GM18508 (cell line): ENCODE measurements around the gene SMPD3.

Experiments used
- ATAC-seq: cut with Tn5 transposase; IDR thresholded peaks from one replicate; pipeline ENCODE4 v1.9.1; 2021; ENCODE audit warnings: moderate number of reproducible peaks; ENCODE audit not compliant: insufficient read depth, unreplicated experiment

SMPD3 gene

DNA sequence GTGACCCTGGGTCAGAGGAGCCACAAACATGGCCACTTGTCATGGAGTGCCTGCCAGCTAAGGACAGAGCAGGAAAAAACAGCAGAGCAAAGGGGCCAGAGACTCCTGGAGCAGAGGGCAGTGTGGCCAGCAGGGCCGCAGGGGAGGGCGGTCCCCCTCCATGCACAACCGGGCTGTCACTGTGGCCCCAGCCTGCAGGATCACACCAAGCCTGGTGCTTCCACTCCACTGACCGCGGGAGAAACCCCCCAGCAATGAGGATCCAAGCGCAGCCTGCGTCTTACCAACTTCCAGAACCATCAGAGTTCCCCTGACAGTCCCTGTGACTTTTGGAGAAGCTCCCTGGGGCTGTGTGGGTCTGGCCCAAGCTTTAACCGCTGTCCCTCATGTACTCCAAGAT lies 75.5 kb downstream of the SMPD3 start:
- no peak for ATAC-seq

DNA sequence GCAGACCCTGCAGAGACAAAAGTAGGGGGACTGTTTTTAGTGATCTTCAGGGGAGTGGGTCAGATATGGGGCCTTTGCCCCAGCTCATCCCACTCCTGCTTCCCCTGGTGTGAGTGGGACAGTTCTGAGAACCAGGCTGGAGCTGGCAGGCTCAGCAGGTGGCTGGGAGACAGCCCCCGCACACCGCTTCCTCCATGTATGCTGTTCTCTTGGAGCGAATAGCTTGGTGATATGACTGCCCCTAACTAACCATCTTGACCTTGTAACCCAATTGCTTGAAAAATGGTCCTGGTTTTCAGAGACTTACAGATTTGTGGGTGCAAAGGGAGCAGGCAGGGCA lies 76.0 kb downstream of the SMPD3 start:
- no peak for ATAC-seq

DNA sequence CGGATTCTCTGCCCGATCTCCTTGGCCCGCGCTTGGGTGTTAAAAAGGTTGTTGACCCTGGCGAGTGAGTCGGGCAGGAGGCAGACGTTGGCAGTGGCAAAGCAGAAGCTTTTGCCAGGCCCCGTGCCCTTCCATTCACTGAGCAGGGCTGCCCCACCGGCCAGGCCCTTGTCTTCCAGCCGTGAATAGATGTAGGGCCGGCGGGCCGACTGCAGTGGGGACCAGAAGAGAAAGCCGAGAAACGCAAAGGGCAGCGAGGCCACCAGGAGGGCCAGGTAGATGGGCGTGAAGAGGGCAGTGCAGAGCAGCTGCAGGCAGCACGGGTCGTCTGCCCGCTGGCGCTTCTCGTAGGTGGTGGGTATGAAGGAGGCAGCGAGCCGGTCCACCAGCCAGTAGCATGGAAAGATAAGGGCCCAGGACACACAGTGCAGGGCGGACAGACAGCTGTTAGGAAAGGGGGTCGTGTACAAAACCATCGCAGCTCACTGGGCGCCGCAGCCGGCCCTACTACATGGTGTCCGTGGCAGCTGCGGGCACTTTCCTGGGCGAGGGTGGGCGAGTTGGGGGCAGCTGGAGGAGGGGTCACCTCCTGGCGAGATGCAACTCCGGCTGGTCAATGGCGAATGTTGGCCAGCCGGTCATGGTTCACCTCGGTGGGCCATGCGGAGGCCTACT lies 76.5 kb downstream of the SMPD3 start:
- ATAC-seq: no peak

DNA sequence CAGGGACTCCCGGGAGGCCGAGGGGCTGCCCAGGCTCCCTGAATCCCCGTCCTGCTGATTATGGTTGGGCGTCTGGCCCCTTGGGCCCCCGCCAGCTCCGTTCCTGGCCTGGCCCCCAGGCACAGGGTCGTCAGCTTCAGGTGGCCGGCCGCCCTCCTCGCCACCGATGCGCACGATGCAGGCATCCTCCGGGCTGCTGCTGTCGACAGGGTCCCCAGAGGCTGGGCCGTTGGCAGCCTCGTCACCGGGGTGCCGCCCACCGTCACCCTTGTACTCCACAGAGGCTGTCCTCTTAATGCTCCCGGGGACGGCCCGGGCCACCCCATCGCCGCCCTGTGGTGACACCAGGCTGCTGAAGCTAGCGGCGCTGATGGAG lies 77.0 kb downstream of the SMPD3 start:
- no peak for ATAC-seq

DNA sequence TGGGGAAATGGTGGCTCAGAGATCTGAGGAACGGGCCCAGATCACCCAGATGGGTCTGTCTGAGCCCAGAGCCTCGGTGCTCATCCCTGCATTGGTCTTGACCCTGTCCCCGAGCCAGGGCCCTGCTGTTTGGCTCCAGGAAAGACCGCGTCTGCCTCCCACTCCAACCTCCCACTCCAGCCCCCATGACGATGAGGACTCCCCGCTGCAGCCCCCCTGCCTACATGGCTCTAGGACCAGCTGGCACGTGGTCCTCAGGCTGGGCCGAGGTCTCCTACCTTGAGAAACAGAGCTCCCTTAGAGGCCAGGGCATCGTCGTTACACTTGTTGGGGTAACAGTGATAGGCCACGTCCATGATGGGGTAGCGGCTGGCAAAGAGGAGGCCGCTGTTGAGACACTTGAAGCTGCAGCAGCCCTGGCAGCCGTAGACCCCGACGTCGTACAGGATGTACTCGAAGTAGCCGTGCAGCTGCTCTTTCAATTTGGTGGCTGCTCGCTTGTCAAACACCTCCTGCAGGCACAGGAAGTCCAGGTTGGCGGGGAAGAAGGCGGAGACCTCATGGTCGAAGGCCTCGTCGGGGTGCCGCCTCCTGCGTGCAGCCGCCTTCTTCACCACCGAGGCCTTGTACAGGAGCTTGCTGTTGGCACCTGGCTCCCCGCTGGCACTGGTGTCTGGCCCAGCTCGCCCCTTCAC lies 77.6 kb downstream of the SMPD3 start:
- ATAC-seq: no peak

DNA sequence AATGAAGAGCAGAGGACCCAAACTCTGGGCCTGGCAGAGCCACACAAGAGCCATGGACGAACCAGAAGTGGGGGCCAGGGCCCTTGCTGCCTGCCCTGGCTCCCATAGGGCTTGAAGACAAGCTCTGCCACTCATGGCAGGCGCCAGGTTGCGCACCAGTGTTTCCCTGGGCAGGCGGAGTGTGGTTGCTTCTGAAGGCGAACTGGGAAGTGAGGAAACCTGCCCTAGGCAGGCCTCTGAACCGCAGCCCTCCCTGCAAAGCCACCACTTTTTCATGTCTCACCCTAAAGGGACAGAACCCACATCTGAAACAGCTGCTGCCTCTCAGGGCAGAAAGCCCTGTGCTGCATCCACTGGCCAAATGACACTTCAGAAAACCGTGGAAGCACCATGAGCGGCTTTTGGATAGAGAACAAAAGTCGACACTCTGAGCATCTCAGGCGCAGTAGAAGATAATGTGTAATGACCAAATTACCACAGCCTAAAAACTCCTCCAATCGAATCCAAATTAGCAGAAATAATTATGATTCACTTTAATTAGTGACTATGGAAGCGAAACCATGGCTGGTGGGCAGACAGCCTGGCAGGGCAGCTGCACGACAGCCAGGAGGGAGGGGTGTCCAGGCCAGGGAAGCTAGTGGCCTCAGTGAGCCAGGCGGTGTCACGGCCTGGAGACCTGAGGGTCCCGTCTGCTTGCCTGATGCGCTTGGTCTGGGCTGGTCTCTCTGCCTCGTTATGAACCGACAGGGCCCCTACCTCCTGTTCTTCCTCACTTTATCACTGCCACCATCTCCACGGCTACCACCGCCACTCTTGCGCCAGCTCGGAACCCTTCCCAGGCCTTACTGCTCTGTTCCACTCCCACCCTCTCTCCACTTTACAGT lies 78.4 kb downstream of the SMPD3 start:
- ATAC-seq: no peak

DNA sequence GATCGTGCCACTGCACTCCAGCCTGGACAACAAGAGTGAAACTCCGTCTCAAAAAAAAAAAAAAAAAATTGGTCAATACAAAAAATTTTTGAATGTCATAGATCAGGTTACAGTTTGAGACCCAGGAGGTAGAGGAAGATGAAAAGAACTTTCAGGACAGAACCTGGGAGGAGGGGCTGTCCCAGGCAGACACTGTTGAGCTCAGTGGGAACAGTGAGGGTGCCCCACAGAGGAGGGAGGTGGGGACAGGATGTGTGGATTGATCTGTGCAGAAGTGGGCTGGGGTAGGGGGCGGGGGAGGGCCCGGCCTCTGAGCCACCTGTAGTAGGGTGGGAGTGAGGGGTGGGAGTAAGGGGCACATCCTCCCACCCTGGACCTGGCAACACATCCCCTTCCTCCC lies 79.1 kb downstream of the SMPD3 start:
- ATAC-seq: no peak

DNA sequence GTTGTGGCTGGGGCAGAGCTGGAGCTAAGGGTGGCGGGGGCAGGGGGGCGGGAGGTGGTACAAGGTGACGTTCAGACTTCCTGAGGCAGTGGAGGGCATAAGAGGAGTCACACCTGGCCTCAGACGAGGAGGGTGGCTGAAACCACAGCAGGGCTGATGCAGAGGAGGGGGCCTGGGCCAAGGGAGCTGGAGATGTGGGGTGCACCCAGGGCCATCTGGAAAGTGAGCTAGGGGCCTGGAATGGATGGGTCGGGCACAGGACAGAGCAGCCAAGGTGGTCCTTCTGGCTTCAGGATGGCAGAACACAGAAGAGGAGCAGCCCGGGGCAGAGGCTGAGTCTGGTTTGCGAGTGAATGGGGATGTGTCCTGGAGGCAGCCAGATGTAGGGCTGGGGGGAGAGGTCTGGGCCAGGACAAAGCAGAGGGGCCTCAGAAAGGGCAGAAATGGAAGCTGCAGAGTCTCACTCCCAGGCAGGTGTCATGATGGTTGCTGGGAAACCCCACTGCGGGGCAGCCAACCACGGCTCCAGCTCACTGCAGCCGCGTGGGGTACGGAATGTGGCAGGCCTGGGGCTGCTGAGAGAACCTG lies 79.9 kb downstream of the SMPD3 start:
- no peak for ATAC-seq

DNA sequence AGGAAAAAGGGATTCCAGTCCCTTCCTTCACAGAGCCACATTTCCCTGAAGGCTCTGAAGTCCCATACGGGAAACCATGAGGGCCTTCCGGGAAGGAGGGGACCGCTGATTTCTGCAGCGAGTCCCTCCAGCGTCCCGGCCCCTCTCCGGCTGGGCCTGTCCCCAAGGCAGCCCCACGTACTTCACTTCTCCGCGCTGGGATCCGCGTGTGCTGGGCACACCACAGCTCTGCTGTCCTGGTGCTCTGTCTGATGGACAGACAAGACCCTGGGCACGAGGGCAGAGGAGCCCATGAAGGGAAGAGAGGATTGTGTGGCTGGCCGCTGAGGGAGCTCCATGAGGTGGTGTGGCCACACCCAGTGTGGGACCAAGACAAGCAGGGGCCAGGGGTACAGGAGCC lies 80.4 kb downstream of the SMPD3 start:
- ATAC-seq: no peak

DNA sequence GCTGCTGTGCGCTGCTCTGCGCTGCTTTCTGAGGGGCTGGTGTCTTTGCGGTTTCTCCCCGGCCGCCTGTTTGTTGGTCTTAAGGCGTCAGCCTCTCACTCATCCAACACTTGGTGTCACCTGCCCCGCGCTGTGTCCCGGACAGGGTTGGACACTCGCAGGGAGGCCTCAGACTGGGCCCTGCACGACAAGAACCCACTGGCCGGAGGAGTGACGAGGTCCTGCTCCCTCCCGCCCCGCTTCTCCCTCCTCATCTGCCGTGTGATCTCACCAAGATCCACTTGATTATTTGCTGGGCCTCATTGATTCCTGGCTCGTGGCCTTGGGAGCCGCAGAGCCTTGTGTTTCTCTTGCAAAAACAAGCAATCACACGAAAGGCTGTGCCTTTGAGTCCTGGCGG lies 80.9 kb downstream of the SMPD3 start:
- no peak for ATAC-seq

DNA sequence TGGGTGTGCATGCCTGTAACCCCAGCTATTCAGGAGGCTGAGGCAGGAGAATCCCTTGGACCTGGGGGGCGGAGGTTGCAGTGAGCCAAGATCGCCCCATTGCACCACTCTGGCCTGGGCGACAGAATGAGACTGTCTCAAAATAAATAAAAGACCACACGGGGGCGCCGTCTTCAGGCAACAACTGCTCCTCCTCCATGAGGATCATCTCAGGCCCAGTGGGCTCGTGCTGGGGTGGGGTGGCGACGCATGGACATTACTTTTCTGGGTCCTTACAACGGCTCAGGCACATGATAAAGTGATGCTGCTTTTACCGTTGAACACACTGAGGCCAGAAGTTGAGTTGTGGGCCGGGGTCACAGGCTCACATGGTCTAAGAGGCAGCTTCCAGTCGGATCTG lies 81.3 kb downstream of the SMPD3 start:
- no peak for ATAC-seq

DNA sequence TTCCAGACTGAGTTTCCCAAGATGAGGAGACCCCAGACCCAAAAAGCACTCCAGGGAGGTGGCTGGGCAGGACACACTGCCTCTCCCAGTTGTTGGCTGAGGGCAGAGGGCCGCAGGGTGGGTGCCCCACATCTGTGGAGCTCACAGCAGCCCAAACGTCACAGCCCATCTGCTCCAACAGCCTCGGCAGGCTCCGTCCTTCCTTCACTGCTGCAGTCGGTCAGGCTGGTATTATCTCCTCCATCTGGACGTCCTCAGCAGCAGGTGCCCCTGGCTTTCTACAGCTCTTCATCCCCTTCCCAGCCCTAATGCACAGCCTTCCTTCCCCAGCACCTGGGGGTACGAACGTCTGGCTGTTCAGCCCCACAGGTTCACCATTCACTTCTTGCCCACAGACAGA lies 82.2 kb downstream of the SMPD3 start:
- ATAC-seq: no peak

DNA sequence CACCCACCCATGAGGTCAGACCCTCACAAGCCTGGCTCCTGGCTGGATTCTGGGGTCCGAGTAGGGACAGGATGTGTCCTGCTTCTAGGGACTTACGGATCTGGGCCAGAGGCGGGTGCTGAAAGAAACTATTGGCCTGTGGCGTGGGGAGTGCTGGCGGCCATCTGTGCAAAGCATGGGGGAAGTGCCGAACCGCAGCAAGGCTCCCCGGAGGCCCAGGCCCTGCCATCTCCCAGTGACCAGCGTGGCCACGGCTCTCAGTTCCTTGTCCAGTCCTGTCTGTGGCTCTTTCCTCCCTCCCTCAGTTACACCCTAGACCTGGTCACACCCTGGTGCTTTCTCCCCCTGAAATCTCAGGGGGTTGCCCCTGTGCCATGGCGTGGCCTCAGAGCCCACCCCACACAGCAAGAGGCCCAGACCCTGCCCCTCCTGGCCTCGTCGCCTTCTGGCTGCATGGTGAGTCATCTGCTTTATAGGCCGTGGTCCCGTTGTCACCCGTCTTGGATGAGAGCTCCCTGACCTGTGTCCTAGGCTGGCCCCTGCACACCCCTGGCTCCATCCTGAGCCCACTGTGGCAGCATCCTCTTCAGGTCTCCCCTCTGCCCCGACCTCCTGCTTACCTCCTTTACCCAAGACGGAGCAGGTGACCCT lies 83.0 kb downstream of the SMPD3 start:
- ATAC-seq: no peak

DNA sequence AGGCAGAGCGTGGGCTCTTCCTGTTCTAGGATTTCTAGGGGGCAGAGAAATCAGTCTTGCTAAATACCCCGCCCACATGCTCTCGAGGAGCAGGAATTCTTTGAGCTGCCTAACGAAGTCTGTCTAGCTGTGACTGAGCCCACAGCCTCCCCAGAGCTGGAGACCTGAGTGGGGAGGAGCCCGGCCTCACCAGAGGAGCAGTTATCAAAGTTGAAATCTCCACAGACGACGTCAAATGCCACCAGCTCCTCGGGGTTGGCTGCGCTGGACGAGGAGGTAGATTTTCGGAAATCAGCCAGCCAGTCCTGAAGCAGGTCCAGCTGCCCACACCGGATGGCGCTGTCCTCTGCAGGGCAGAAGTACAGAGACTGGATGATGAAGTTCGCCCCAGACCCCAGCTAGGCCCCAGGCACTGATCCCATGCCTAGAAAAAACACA lies 83.7 kb downstream of the SMPD3 start:
- ATAC-seq: no peak

DNA sequence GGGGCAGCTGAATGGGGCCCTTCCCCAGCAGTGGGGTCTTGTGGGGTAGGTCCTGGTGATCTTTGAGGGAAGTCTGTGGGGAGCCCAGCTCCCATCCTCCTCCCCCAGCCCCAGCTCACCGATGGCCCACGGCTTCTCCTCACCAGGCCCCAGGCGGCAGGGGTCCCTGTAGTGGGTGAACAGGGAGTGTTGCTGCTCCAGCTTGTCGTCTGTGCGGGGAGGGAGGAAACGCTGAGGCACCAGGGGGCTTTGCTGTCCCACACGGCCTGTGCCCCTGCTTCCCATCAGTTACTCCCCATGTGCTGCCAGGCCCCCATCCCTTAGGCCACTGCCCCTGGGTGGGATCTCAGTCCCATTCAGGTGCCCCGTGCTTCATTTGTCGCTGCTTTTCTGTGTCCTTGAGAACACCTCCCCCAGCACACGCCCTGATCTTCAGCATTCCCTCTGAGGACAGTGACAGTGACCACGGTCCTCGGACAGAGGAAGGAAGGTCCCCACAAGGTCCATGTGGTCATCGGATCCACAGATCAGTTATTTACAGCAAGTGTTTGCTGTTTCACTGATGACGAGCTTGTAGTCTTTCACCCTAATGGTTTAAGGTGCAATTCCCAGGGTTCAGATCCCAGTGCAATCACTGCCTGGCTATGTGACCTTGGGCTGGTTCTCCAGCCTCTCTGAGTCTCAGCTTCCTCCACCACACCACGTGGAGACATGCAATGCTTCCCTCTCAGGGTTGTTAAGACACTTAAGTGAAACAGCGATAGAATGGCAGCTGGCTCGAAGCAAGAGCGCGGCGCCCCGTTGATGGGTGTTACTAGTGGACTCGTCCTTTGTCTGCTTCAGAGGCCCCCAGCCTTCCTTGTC lies 84.4 kb downstream of the SMPD3 start:
- ATAC-seq: no peak

DNA sequence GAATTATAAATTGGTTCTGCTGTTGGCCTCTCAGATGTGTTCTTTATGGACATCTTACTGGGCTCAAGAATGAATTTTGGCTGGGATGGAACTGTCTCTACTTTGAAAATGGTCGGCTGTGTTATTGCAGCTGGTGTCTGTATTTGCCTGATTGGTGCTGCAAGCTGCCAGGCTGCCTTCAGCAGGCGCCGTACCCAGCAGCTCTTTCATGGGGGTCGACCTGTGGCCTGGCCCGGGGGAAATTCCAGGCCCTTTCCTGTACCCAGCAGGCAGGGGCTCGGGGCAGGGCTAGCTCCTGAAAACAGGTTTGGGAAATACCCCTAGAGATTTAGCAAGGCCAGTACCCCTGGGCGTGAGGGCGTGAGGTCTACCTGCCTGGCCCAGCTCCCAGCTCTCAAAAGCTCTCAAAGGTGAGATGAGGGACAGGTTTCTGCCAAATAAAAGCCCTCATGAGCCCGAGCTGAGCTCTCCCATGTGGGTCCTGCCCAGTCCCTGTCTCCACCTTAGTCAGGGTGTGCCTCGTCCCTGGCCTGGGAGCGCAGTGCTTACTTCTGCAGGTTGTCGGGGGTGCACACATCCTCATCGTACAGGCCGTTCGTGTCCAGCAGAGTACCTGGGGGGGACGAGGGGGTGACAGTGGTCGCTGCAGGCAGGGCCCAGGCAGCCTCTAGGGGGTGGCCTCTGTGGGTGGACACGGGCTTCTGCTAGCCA lies 85.2 kb downstream of the SMPD3 start:
- ATAC-seq: no peak

DNA sequence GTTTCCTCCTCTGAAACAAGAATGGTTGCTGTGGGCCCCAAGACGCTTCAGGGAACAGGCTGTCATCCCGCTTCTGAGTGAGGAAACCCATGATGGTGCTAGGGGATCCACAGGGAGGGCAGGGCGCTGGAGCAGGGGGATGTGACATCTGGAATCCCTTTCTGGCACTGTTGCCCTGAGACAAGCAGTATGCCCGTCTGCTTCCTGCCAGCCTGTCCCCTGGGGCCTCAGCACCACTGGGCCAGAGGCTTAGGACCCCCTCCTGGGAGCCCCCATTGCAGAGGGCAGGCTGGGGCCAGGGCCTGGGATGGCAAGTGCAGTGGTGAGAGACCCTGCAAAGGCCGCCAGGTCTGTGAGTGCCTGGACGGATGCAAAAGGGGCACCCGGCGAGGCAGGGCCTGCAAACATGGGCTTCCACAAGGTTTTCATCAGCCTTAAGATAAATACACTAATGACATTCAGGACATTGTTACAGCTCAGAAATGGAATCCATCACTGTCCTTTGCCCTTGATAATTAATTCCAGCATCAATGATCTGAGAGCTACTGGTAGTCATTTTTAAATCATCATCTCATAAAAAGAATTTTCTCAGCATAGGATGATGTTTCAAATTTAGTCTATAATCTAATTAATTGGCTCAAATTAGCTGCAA lies 85.9 kb downstream of the SMPD3 start:
- ATAC-seq: no peak

DNA sequence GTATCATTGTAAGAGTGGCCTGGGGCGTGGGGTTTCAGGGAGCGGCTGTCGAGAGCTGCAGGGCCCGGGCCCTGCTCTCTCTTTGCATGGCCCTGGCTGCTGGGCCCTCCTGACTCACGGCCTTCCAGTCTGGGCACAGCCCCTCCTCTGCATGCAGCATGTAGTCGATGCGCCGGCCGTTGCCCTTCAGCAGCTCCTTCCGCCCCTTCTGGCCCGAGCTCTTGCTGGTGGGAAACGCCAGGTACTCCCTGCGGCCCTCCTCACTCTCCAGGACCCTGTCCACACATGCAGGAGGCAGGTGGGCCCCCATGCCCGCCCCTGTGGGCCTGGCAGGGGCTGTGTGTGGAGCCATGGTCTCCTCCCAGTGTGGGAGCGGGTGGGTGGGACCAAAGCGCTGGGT lies 86.8 kb downstream of the SMPD3 start:
- ATAC-seq: no peak

DNA sequence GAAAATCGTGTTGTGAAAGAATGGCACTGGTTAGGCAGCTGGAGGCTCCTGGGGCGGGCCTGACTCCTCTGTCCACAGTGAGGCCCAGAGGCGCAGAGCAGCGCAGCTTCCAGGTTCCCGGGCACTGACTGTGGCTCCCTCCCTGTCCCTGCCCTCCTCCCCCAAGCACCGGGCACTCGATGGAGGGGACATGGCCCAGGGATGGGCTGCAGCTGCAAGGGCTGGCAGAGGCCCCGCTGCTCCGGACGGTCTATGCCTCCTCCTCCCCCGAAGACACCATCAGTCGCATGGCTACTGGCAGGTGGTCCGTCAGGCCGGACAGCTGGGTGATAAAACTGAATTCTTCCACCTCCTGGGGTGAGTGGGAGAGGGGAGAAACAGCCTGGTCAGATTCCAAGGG lies 87.4 kb downstream of the SMPD3 start:
- no peak for ATAC-seq
